ENCODE data around the gene FGFR3.

DNA sequence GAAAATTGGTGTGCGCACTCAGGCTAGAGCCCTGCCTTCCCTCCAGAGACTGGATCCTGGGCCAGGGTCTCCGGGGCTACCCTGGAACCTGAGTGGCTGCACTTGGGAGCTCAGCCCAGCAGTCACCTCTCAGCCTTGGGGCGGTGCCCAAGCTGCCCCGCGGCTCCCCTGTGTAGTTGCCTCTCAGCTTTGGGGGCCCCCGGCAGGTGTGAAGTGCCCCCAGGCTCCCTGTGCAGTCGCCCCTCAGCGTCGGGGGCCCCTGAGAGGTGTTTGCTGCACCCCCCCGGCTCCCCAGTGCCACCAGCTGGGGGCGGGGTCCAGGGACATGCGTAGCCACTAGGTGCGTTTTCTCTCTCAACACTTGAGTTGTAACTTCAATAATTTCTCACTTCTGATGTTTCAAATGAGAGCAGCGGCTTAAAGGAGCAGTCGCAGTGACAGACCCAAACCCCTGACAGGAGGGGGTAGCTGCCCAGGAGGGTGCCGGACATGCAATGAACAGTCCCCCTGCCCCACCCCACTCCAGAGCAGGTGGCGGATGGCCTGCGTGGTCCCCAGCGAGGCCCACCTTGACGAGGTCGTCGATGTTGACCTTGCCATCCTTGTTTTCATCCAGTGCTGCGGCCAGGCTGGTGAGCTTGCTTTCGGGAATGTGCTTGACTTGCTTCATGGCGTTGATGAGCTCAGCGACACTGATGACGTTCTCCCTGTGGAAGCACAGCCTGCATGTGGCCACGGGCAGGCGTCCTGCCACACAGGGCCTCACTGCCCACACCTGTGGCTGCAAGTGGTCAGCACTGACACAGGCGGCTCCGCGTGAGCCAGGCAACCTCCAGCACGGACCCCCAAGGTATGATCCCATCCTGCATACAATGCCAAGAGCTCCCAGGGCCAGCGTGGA, 22.3 kb downstream of the FGFR3 start:
- TF ChIP-seq, protein P1, sequence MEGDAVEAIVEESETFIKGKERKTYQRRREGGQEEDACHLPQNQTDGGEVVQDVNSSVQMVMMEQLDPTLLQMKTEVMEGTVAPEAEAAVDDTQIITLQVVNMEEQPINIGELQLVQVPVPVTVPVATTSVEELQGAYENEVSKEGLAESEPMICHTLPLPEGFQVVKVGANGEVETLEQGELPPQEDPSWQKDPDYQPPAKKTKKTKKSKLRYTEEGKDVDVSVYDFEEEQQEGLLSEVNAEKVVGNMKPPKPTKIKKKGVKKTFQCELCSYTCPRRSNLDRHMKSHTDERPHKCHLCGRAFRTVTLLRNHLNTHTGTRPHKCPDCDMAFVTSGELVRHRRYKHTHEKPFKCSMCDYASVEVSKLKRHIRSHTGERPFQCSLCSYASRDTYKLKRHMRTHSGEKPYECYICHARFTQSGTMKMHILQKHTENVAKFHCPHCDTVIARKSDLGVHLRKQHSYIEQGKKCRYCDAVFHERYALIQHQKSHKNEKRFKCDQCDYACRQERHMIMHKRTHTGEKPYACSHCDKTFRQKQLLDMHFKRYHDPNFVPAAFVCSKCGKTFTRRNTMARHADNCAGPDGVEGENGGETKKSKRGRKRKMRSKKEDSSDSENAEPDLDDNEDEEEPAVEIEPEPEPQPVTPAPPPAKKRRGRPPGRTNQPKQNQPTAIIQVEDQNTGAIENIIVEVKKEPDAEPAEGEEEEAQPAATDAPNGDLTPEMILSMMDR (IDR thresholded peaks at IDR 0.05): no peak
- TF ChIP-seq POLR2A (IDR thresholded peaks at IDR 0.05): no peak

Data from Peyer's patch (tissue), 4 donors.